GM20000 (cell line): Measurements from ENCODE around the gene VIPR2.
"Not testable (repeated sequence)": the region's sequence is repeated elsewhere in the genome, so short reads cannot be mapped to it uniquely, and the experiment has no call there.

Experiments
- DNase-seq: peaks from one replicate; pipeline ENCODE4 v3.0.0; 2012; ENCODE audit warnings: low spot score
- TF ChIP-seq, protein P1 (sequence below): IDR thresholded peaks from 2 replicates; pipeline ENCODE4 v1.5.1; 2012; ENCODE audit warnings: mild to moderate bottlenecking, control low read depth; ENCODE audit errors: extremely low read depth, missing control alignments

VIPR2 gene

DNA sequence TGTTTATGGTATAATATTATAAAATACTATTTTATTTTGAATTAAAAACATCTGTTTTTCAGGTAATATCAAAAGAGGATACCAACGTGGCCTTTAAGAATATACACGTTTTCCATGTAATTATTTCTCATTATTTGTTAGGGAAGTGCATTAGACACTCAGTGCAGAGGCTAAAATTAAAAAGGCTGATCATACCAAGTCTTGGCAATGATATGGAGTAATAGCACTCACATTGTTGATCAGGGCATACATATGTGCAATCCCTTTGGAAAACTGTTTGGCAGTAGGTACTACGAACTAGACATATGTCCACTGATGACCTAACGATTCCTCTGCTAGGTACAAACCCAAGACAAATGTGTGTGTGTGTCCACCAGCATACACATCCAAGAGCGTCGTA lies 20.7 kb upstream of the VIPR2 start:
- DNase-seq: no peak
- TF ChIP-seq, protein P1, sequence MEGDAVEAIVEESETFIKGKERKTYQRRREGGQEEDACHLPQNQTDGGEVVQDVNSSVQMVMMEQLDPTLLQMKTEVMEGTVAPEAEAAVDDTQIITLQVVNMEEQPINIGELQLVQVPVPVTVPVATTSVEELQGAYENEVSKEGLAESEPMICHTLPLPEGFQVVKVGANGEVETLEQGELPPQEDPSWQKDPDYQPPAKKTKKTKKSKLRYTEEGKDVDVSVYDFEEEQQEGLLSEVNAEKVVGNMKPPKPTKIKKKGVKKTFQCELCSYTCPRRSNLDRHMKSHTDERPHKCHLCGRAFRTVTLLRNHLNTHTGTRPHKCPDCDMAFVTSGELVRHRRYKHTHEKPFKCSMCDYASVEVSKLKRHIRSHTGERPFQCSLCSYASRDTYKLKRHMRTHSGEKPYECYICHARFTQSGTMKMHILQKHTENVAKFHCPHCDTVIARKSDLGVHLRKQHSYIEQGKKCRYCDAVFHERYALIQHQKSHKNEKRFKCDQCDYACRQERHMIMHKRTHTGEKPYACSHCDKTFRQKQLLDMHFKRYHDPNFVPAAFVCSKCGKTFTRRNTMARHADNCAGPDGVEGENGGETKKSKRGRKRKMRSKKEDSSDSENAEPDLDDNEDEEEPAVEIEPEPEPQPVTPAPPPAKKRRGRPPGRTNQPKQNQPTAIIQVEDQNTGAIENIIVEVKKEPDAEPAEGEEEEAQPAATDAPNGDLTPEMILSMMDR: no peak

DNA sequence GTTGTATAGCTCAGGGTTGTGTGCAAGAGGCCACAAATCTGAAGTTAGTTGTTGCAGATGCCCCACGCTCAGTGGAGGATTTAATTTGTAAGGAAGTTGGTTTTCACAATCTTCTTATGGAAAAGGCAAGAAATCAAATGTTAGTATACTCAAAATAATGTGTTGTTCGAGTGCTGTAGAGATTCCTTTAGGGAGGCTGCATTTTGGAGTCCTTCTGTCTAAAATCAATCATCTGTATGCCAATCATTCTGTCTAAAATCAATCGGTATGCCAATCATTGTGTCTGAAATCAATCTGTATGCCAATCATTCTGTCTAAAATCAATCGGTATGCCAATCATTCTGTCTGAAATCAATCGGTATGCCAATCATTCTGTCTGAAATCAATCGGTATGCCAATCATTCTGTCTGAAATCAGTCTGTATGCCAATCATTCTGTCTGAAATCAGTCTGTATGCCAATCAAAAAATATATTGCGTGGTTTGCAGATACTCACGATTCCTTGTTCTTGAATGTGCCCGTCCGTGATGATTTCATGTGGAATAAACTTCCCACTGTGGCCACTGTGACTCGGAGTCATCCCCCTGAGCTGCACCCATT lies 19.1 kb upstream of the VIPR2 start:
- DNase-seq: not testable (repeated sequence)

DNA sequence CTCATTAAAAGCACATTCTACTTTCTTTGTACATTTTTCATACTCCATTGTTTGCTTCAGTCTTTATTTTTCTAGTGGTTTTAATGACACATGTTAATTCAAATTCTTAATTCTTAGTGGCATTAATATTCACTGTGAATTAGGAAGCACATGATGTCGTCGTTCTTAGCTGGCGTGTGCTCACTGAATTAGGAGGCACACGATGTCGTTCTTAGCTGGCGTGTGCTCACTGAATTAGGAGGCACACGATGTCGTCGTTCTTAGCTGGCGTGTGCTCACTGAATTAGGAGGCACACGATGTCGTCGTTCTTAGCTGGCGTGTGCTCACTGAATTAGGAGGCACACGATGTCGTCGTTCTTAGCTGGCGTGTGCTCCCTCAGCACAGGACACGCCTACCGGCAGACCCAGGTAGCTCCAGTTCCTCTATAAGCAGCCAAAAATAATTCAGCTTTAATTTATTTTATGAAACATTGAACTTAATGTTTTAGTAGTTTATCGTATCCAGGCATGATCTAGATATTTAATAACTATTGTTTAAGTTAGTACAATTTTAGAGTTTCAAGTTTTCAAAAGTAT lies 17.5 kb upstream of the VIPR2 start:
- not testable (repeated sequence) for DNase-seq

DNA sequence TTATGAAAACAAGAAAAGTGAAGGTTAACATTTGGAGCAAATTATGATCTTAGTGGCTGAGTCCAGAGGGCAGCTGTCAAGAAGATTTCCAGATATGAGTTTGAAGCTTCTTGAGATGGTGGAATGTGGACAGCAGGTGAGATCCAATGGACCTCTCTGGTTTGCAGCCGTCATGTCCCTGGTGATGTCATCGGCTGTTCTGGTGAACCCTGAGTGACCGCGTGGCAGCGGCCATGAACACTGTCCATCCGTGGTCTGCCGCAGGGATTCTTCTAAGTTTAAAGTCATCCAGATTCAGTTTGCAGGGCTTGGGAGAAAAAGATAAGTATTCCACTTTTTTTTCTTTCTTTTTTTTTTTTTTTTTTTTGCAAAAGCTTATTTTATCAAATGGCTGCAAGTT lies 15.8 kb upstream of the VIPR2 start:
- TF ChIP-seq, protein P1: no peak
- DNase-seq: no peak

DNA sequence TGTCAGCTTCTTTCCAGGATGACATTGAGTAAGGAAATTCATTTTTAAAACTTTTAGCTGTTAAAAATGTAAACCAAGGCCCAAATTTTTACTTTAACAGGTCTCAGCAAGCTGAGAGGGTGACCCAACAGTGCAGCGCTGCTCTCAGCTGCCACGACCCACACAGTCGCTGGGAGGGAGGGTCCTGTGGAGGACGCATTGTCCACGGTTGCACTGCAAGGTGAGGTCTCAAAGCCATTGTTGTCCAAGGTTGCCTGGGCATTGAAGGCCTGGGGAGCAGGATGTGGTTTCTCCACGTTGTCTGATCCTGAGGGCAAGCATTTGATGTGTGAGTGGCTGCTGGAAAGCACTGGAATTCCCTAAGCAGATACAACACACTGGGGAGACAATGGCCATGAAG lies 15.1 kb upstream of the VIPR2 start:
- DNase-seq: no peak
- TF ChIP-seq, protein P1: no peak

DNA sequence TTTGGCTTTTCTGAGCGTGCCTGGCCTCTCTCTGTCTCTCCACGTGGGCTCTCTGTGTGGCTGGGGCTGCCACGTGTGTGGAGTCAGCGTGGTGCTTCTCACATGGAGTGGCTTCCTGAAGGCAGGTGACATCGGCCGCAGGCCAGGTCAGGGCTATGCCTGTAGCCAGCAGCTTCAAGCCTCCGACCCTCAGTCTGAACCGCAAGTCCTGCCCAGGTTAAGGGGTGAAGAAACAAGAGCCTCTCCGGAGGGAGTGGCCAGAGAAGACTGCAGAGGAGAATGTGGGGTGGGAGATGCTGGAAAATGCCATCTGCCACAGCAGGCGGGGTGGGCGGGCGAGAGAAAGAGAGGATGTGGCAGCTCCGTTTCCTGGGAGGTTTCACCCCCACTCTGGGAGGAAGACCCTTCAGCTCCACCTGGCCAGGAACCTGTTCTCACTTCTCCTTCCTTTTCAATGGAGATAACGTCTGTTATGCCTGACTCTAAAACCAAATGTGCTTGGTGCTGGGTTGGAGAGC lies 14.3 kb upstream of the VIPR2 start:
- TF ChIP-seq, protein P1: no peak
- no peak for DNase-seq

DNA sequence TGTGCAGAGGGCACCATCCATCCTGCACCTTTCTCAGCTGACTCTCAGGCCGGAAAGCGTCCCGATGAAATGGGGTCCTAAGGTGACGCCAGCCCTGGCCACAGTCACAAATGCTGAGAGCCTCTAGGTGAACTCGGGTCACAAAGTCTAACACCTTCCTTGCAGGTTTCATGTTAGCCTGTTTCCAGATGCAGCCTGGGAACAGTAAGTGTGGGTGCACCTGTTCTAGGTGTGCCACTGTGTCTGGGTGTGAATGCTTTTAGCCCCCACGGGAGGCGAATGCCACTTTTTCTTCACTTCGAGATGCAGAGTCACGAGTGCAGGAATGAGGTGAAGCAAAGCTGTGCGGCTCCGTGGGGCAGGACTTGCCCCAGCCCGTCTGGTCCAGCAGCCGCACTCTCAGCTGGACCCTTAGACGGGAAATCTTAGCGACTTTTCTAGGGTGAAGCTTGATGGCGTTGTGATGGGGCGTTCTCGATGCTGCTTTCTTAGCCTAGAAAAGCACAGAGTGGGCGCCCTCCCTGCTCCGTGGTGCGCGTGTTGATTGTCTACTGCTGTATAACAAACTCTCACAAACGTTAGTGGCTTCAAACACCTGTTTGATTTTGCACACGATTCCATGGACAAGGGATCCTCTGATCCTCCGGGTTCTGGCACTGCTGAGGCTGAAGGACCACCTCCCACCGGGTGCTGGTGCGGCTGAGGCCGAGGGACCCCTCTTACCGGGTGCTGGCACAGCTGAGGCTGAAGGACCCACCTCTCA lies 13.6 kb upstream of the VIPR2 start:
- TF ChIP-seq, protein P1: no peak
- no peak for DNase-seq

DNA sequence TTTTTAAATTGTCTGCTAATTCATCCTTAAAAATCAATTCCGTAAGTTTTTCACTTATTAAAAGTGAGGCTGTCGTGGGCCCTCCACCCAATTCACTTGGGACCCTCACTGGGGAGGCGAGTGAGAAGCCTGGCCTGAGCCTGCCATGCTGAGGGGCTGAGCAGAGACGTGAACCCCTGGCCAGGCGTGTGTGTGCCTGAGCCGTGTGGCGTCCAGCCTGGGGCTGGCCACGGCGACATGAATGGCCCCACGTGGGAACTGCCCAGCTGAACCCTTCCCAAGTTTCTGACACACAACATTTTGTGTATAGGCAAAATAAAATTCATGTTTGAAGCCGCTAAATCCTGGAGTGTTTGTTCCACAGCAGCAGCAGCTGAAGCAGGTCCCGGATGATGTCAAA lies 13.0 kb upstream of the VIPR2 start:
- DNase-seq: no peak
- TF ChIP-seq, protein P1: no peak
